GM23248 (cell line): ENCODE results near the gene PCBD1. TPM values are rescaled to one million over a fixed set of nuclear protein-coding genes. Genes with fewer than 3 reads are reported as not detected.
"Not testable (repeated sequence)": the region's sequence is repeated elsewhere in the genome, so short reads cannot be mapped to it uniquely, and the experiment has no call there.

Experiments used
- DNase-seq: peaks from one replicate; pipeline ENCODE4 v3.0.0-alpha.2; 2015
- H2AFZ ChIP-seq: fragments of 200-600 bp; sonication (generic); 2 replicates; pipeline ENCODE4 v1.6.1; 2016; ENCODE audit warnings: antibody characterized with exemption
- H3F3A ChIP-seq: fragments of 200-600 bp; sonication (generic); 2 replicates; pipeline ENCODE4 v1.6.1; 2016; ENCODE audit warnings: mild to moderate bottlenecking, antibody characterized with exemption, mixed run types; ENCODE audit not compliant: insufficient read depth
- H3K27ac ChIP-seq: fragments of 200-600 bp; sonication (generic); 2 replicates; pipeline ENCODE4 v1.5.1; 2016; ENCODE audit warnings: mild to moderate bottlenecking
- H3K27me3 ChIP-seq: fragments of 200-600 bp; sonication (generic); replicated peaks from 2 replicates; pipeline ENCODE4 v1.6.1; 2016; ENCODE audit warnings: mild to moderate bottlenecking; ENCODE audit not compliant: insufficient read depth
- H3K36me3 ChIP-seq: fragments of 200-600 bp; sonication (generic); 2 replicates; pipeline ENCODE4 v1.6.1; 2016; ENCODE audit warnings: low read depth, mild to moderate bottlenecking
- H3K4me1 ChIP-seq: fragments of 200-600 bp; sonication (generic); 2 replicates; pipeline ENCODE4 v1.6.1; 2016; ENCODE audit warnings: mild to moderate bottlenecking; ENCODE audit not compliant: insufficient read depth
- H3K4me2 ChIP-seq: fragments of 200-600 bp; sonication (generic); one replicate; pipeline ENCODE4 v1.6.1; 2016; ENCODE audit warnings: mild to moderate bottlenecking; ENCODE audit not compliant: unreplicated experiment
- H3K4me3 ChIP-seq: fragments of 200-600 bp; sonication (generic); 2 replicates; pipeline ENCODE4 v1.5.1; 2016; ENCODE audit warnings: mild to moderate bottlenecking
- H3K79me2 ChIP-seq: fragments of 200-600 bp; sonication (generic); 2 replicates; pipeline ENCODE4 v1.6.1; 2016; ENCODE audit warnings: mild to moderate bottlenecking; ENCODE audit not compliant: insufficient read depth
- H3K9ac ChIP-seq: fragments of 200-600 bp; sonication (generic); 2 replicates; pipeline ENCODE4 v1.6.1; 2016; ENCODE audit warnings: mild to moderate bottlenecking
- H3K9me2 ChIP-seq: fragments of 200-600 bp; sonication (generic); 2 replicates; pipeline ENCODE4 v1.6.1; 2016; ENCODE audit warnings: mixed run types, mild to moderate bottlenecking, moderate library complexity; ENCODE audit not compliant: insufficient read depth
- H3K9me3 ChIP-seq: fragments of 200-600 bp; sonication (generic); one replicate; pipeline ENCODE4 v1.6.1; 2017; ENCODE audit warnings: low read depth
- H4K20me1 ChIP-seq: fragments of 200-600 bp; sonication (generic); 2 replicates; pipeline ENCODE4 v1.6.0; 2016; ENCODE audit not compliant: insufficient read depth
- EZH2 ChIP-seq: fragments of 200-600 bp; sonication (generic); IDR thresholded peaks from 2 replicates; pipeline ENCODE4 v1.6.1; 2018; ENCODE audit warnings: antibody characterized with exemption, mild to moderate bottlenecking; ENCODE audit not compliant: insufficient read depth, poor library complexity, severe bottlenecking
- EZH2phosphoT487 ChIP-seq: fragments of 200-600 bp; sonication (generic); IDR thresholded peaks from 2 replicates; pipeline ENCODE4 v1.6.1; 2018; ENCODE audit warnings: antibody characterized with exemption, moderate library complexity, mild to moderate bottlenecking, low read depth; ENCODE audit not compliant: insufficient read depth
- whole genome bisulfite sequencing, 2 experiments: methylation state at CpG; one replicate each; pipeline ENCODE4 v1.1.6; 2015 to 2017; ENCODE audit warnings: low lambda C conversion rate in 2 of 2, low coverage in 1 of 2; ENCODE audit errors: missing lambda C conversion rate in 2 of 2; 5-methylcytosine and 5-hydroxymethylcytosine counted together
- in situ Hi-C: fragments of 300-500 bp; cut with MboI; formaldehyde crosslinking; loops from 2 replicates; pipeline ENCODE4 v1.15.0; 2020
- polyA plus RNA-seq: library from polyadenylated mRNA; unstranded; fragments of >200 nt; fragmentation: Nextera tagmentation; extraction: Ambion mirVana; gene quantifications from 2 replicates; pipeline ENCODE4 v1.2.1, GENCODE V29; 2016
- total RNA-seq: library from RNA; depleted of rRNA; stranded (reverse); fragments of >200 nt; shearing (Covaris generic); gene quantifications from 2 replicates; pipeline ENCODE4 v1.2.3, GENCODE V29; 2014

Gene PCBD1
- total and polyA plus RNA-seq, 2 experiments from 2014 or later, result 26.2 to 36.8 TPM

- in situ Hi-C loops, result no loop called here
- no peak for DNase-seq
- Histone ChIP-seq H3K9ac (no peak overlapping the region), H3K27ac (no peak overlapping the region), H4K20me1 (no peaks in the 10 kb centered on the region), H3K4me2 (no peak overlapping the region), H3K4me3 (no peak overlapping the region), H2AFZ (no peak overlapping the region), H3F3A (no peaks in the 10 kb centered on the region), H3K27me3 (no peaks in the 10 kb centered on the region), H3K9me2 (no peaks in the 10 kb centered on the region), H3K36me3 (peaks cover 18% of the 10 kb centered on the region), H3K4me1 (no peaks in the 10 kb centered on the region), H3K9me3 (no peaks in the 10 kb centered on the region), H3K79me2 (no peaks in the 10 kb centered on the region)
- TF ChIP-seq EZH2phosphoT487 (no peak), EZH2 (no peak)
- 100% methylated on average over 1 of the region's 1 CpG for WGBS, 2 experiments
Measured at GRCh38 chr10:70864935-70865334, 23.4 kb downstream of the PCBD1 start.

- Histone ChIP-seq H3K9ac (no peak overlapping the region), H3K4me2 (no peak overlapping the region), H3K4me1 (no peaks in the 10 kb centered on the region), H3K9me2 (no peaks in the 10 kb centered on the region), H4K20me1 (no peaks in the 10 kb centered on the region), H3K27me3 (no peaks in the 10 kb centered on the region), H3F3A (no peaks in the 10 kb centered on the region), H2AFZ (no peak overlapping the region), H3K27ac (no peak overlapping the region), H3K9me3 (no peaks in the 10 kb centered on the region), H3K4me3 (no peak overlapping the region), H3K79me2 (no peaks in the 10 kb centered on the region), H3K36me3 (peaks cover 29% of the 10 kb centered on the region)
- no peak for DNase-seq
- TF ChIP-seq EZH2, result no peak
- no peak for TF ChIP-seq EZH2phosphoT487
- in situ Hi-C loops, result no loop called here
Measured at GRCh38 chr10:70863470-70864160, 24.8 kb downstream of the PCBD1 start.

- H3K4me2 ChIP-seq, H3K79me2 ChIP-seq, H3F3A ChIP-seq, H2AFZ ChIP-seq, H3K9me2 ChIP-seq, H3K4me3 ChIP-seq, in situ Hi-C loops, H3K4me1 ChIP-seq, DNase-seq, H4K20me1 ChIP-seq, H3K27ac ChIP-seq, H3K9me3 ChIP-seq, H3K9ac ChIP-seq, H3K27me3 ChIP-seq: not testable (repeated sequence)
- peaks cover 29% of the 10 kb centered on the region for H3K36me3 ChIP-seq
- 98% methylated on average over 19 to 42 of the region's 42 CpGs for WGBS, 2 experiments
Measured at GRCh38 chr10:70861495-70862197, 26.7 kb downstream of the PCBD1 start.

- Histone ChIP-seq H3K4me3 (no peak overlapping the region), H3K9me2 (no peaks in the 10 kb centered on the region), H2AFZ (no peak overlapping the region), H3K4me1 (no peaks in the 10 kb centered on the region), H3K9me3 (no peaks in the 10 kb centered on the region), H3K27me3 (no peaks in the 10 kb centered on the region), H3K4me2 (no peak overlapping the region), H3F3A (no peaks in the 10 kb centered on the region), H3K9ac (no peak overlapping the region), H3K27ac (no peak overlapping the region), H4K20me1 (no peaks in the 10 kb centered on the region), H3K36me3 (peaks cover 44% of the 10 kb centered on the region), H3K79me2 (no peaks in the 10 kb centered on the region)
- TF ChIP-seq EZH2, result no peak
- no peak for TF ChIP-seq EZH2phosphoT487
- 82 to 87% methylated on average over 5 of the region's 5 CpGs for WGBS, 2 experiments
- no peak for DNase-seq
- in situ Hi-C loops, result no loop called here
Measured at GRCh38 chr10:70858759-70859158, 29.6 kb downstream of the PCBD1 start.
